ENCODE measurements around the gene KCNN2.
"Not testable (repeated sequence)": the region's sequence is repeated elsewhere in the genome, so short reads cannot be mapped to it uniquely, and the experiment has no call there.

KCNN2 gene

DNA sequence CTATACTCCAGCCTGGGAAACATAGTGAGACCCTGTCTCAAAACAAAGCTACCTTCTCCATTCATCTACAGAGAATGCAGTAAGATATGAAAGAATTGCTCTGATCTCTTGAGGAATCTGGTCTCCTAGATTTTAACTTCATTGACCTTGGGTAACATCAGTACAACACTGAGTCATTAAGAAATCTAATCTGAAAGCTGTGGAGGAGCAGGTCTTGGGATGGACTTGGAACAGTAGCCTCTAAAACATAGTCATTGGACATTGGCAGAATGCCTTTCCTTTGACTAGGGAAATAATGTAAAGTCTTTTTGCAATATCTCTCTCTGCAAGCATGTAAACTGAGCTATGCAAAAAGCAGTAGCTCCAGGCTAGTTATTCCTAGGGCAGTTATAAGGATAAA is 58.1 kb downstream of the KCNN2 start:
- DNase-seq (ENCODE audit: low read depth in 2 of 2), result no peak

DNA sequence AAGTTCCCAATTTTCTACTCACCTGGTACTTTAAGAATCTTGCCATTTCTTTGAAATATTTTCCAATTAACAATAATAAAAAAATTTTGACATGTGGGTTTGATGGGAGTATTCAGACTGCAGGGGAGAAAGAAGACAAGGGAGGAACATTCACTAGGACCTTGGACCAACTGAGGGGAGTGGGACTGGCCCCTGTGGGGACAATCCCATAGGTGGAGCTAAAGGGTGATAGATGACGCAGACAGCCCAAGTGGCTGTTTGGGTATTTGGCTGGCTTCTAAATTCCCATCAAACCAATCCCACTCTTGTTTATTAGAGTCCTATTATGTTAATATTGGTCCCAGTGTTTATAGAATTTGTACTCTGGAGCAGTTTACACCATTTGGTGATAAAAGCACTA is 65.3 kb downstream of the KCNN2 start:
- DNase-seq (ENCODE audit: low read depth in 2 of 2), result no peak

DNA sequence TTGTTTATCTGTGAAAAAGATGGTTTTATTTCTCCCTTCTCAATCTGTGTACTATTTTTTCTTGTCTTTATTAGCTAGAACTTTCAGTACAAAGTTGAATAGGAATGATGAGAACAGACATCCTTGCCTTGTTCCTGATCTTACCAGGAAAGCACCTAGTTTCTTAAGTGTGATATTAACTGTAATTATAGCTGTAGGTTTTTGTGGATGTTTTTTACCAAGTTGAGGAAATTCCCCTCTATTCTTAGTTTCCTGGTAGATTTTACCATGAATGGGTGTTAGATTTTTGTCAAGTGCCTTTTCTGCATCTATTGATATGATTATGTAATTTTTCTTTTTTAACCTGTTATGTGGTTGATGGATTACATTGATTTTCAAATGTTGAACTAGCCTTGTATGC is 68.7 kb downstream of the KCNN2 start:
- no peak for DNase-seq (ENCODE audit: low read depth in 2 of 2)

GRCh38 chr5:114432684-114433083 is 70.8 kb downstream of the KCNN2 start:
- not testable (repeated sequence) for DNase-seq (ENCODE audit: low read depth in 2 of 2)

DNA sequence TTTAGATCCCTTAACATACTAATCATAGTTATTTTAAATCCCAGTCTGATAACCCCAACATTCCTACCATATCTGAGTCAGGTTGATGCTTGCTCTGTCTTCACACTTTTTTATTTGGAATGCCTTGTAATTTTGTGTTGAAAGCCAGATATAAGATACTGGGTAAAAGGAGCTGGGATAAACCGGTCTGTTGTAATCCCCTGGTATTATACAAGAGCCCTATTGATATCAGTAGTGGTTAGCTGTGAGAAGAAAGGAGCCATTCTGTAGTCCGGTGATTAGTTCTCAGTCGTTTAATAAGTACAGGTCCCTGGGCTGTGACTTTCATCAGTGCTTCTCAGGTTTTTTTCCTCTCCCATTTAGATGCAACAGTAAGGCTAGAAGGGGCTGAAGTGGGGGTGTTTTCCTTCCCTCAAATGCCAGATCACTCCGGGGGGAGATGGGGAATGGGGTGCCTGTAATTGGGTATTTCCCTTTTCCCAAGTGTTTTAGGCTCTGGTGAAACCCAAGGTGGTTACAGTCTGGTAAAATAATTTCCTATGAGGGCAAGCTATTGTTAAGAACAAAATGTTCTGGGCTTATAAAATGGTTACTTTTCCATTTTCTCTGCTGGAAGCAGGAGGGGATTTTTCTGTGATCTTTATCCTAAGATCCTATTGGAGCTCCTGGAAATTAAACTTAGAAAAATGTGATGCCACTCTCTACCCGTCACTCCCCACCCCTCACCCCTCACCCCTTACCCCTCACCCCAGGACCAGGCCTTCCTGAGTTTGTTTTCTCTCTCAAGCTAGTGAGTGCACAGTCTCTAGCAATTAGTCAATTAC is 72.7 kb downstream of the KCNN2 start:
- no peak for DNase-seq (ENCODE audit: low read depth in 2 of 2)

DNA sequence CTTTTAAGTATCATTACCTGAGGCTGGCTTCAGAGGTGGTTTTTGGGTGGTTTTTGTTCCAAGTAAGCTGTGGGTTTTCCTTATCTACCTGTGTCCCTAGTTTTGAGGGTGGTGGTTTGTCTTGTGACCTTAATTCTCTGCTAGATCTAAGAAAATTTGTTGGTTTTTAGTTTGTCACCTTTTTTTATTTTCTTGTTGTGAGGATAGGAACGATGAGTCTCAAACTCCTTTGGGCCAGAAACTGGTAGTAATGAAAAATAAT is 73.3 kb downstream of the KCNN2 start:
- DNase-seq (ENCODE audit: low read depth in 2 of 2), result no peak

DNA sequence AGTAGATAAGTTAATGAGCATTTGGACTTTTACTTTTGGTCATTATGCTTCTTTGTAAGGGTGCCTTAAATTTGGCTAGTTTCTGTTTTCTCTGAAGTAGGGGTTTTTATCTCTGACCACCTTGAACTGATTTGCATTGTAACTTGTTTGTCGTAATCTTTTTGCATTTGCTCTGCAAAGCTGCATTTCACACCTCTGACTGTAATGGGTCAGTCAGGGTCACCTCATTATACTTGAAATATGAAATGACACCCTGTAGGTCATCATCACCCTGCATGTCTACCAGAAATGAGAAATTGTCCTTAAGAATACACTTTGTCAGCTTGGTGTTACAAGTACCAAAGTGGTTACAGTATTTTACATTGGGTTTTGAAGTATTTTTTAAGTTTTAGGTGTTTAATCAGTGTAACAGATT is 74.0 kb downstream of the KCNN2 start:
- no peak for DNase-seq (ENCODE audit: low read depth in 2 of 2)

- no peak for DNase-seq (ENCODE audit: low read depth in 2 of 2)
These were observed 76.1 kb downstream of the KCNN2 start for GRCh38 chr5:114437936-114438335.

GRCh38 chr5:114438471-114438870 is 76.6 kb downstream of the KCNN2 start:
- DNase-seq (ENCODE audit: low read depth in 2 of 2), result no peak

DNA sequence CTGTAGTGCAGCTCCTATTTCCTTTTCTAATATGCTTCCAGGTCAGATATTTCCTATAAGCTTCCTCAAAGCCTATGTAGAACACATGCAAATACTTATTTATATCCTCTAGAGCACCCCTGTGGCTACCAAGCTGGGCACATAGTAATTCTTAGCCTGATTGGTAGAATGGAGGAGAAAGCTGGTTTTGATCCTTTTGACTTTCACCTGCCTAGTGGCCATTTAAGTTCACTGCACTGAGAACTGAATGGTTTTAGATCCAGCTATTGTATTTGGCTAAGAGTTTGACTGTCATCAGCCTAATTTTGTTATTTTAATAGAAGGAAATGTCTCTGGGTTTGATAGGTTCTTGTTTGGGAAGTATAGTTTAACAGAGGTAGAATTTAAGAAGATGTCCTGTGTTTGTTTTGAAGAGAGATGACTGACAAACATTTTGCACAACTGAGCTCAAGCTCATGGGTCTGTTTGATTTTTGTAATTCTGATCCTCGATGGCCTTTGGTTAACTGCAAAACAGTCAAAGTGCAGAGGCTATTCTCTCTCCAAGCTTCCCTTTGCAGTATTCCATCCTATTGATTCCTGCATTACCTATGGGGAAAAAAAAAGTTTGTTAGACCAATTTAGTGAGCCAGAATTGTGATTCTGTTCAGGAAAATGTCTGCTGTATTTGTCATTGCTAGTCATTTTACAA is 85.4 kb downstream of the KCNN2 start:
- no peak for DNase-seq (ENCODE audit: low read depth in 2 of 2)

DNA sequence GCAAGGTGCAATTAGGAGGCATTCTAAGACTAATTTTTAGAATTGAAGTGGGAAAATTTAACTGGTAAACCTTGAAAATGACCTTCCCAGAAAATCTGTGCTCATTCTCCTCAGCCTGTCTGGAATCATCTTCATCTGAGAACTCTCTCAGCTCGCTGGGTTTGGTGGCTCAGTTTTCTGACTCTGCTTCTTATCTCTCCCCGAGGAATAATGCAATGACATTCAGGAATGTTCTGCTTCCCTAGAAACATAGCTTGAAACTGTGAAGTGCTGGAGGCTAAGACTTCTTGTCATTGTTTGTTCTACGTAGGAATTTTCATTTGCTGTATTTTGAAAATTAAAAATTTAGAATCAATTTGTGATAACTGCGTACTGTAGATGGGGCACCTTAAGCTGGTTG is 86.6 kb downstream of the KCNN2 start:
- no peak for DNase-seq (ENCODE audit: low read depth in 2 of 2)

DNA sequence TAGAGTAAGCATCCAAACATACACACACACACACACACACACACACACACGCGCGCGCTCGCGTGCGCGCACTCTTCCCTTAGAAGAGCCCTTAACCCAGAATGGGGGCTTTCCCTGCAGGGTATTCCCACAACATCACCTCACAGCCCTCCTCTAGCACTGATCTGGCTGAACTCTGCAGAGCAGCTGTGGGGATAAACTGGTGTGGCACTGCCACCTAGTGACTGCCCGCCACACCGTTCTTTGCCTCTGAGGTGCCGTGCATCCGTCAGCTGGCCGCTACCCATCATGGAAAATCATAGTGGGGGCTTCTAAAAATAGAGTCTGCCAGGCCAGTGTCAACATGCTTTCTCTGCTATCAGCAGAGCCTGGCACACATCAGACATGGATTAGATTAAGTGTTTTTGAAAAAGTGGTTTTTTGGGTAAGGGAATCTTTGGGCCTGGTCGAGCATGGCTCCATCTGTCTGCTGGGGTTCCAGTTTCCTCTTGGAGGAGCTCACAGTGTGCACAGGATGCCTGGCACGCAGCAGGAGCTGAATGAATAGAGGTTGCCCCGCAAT is 88.1 kb downstream of the KCNN2 start:
- DNase-seq (ENCODE audit: low read depth in 2 of 2), result peak; percentile 2 to 19

DNA sequence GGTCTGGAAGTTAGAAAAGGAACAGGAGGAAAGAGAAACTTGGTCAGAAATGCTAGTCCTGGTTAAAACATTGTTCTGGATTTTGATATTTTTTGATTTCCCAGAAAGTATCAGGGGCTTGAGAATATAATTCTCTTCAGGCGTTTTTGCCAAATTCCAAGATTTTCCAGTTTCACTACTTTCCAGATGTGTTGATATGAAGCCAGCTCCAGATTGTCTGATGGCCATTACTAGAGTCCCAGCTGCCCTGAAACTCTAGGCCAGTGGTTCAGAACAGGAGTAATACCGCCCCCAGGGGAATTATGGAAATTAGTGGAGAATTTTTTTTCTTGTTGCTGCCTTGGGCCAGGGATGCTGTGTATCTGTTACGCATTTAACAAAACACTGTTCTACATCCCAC is 88.6 kb downstream of the KCNN2 start:
- DNase-seq (ENCODE audit: low read depth in 2 of 2), result no peak

GRCh38 chr5:114458726-114459125 is 96.9 kb downstream of the KCNN2 start:
- DNase-seq (ENCODE audit: low read depth in 2 of 2), result no peak

DNA sequence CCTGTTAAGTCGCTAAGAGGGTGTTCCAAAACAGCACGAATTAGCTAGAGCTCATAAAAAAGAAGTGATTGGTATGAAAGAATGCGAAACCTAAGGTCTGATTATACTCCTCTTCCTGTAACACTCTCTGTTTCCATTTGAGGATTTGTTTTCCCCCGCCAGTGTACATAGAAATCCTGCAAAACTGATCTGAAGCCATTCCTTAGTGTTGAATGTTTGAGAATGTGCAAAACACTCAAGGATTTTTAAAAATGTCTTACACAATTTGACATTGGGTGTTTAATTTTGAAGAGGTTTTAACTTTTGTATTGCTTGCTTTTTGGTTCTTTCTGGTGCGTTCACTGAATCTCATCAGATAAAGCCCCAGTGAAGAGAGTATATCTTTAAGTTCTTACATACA is 105.3 kb downstream of the KCNN2 start:
- no peak for DNase-seq (ENCODE audit: low read depth in 2 of 2)

- no peak for DNase-seq (ENCODE audit: low read depth in 2 of 2)
These were observed 105.9 kb downstream of the KCNN2 start for GRCh38 chr5:114467729-114468128.

GRCh38 chr5:114469372-114469771 is 107.5 kb downstream of the KCNN2 start:
- no peak for DNase-seq (ENCODE audit: low read depth in 2 of 2)

GRCh38 chr5:114471529-114471928 is 109.7 kb downstream of the KCNN2 start:
- no peak for DNase-seq (ENCODE audit: low read depth in 2 of 2)

DNA sequence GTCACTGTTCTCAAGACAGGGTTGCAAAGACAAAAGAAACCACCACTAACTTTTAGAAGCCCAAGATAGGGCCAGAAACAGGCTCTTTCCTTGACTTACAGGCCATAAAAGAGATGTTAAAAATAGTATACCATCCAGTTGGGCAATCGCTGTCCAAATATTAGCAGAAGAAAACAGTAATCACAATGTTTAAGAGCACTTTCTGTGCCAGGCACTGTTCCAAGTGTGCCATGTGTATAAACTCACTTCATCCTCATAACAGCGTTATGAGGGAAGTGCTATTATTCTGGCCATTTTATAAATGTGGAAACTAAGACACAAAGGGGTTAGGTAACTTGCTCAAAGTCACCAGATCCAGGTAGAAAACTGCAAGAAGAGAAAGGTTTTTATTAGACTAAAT is 111.7 kb downstream of the KCNN2 start:
- DNase-seq (ENCODE audit: low read depth in 2 of 2), result no peak

GRCh38 chr5:114477816-114478334 is 116.0 kb downstream of the KCNN2 start:
- no peak for DNase-seq (ENCODE audit: low read depth in 2 of 2)

DNA sequence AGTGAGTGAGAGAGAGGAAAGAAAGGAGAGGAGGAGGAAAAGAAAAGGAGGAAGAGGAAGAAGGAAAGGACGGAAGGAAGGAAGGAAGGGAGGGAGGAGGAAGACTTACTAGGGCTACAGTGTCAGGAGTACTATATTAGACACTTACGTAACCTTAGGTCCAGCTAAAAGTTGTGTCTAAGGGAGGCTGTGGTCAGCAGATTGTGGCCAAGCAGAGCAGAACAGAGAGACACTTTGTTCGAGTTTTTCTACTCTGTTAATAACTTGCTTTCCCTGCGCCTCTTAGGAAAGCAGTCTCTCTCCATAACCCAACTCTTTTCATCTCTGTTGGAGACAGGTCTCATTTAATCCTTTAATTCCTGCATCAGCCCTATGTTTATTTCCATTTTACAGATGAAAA is 138.9 kb downstream of the KCNN2 start:
- no peak for DNase-seq (ENCODE audit: low read depth in 2 of 2)

GRCh38 chr5:114504560-114504959 is 142.7 kb downstream of the KCNN2 start:
- no peak for DNase-seq (ENCODE audit: low read depth in 2 of 2)

- DNase-seq (ENCODE audit: low read depth in 2 of 2), result no peak
These were observed 162.4 kb downstream of the KCNN2 start for GRCh38 chr5:114524221-114524620.
